H9 (cell line): ENCODE data around the gene MALRD1. TPM values are rescaled to one million over a fixed set of nuclear protein-coding genes. Genes with fewer than 3 reads are reported as not detected.

Source experiments
- DNase-seq: peaks from one replicate; pipeline ENCODE4 v3.0.0-alpha.2; 2017
- H2AFZ ChIP-seq: one replicate; pipeline ENCODE4 v1.6.1; 2013; ENCODE audit warnings: mild to moderate bottlenecking, low read length, control low read depth, moderate library complexity
- H2AK5ac ChIP-seq: 2 replicates; pipeline ENCODE4 v1.6.1; 2013; ENCODE audit warnings: low read length, control low read depth, mixed read lengths; ENCODE audit not compliant: insufficient read length
- H2BK120ac ChIP-seq: one replicate; pipeline ENCODE4 v1.6.1; 2013; ENCODE audit warnings: low read depth, mild to moderate bottlenecking, low read length, control low read depth, inconsistent platforms; ENCODE audit not compliant: poor library complexity, severe bottlenecking
- H2BK12ac ChIP-seq: 2 replicates; pipeline ENCODE4 v1.6.1; 2013; ENCODE audit warnings: low read length, control low read depth, mixed read lengths, low read depth; ENCODE audit not compliant: insufficient read length
- H2BK15ac ChIP-seq: 2 replicates; pipeline ENCODE4 v1.6.1; 2013; ENCODE audit warnings: low read depth, low read length, control low read depth
- H2BK20ac ChIP-seq: one replicate; pipeline ENCODE4 v1.6.1; 2013; ENCODE audit warnings: low read depth, mild to moderate bottlenecking, low read length, control low read depth, inconsistent platforms; ENCODE audit not compliant: poor library complexity, severe bottlenecking
- H2BK5ac ChIP-seq: 2 replicates; pipeline ENCODE4 v1.6.1; 2013; ENCODE audit warnings: low read length, control low read depth, mixed read lengths; ENCODE audit not compliant: insufficient read length
- H3K14ac ChIP-seq: 2 replicates; pipeline ENCODE4 v1.6.1; 2013; ENCODE audit warnings: low read length, control low read depth; ENCODE audit not compliant: insufficient read depth
- H3K18ac ChIP-seq: 2 replicates; pipeline ENCODE4 v1.6.1; 2013; ENCODE audit warnings: low read depth, mild to moderate bottlenecking, mixed read lengths, low read length, control low read depth; ENCODE audit not compliant: insufficient read length
- H3K23ac ChIP-seq: 2 replicates; pipeline ENCODE4 v1.6.1; 2013; ENCODE audit warnings: low read length, control low read depth, mixed read lengths, low read depth; ENCODE audit not compliant: insufficient read length
- H3K23me2 ChIP-seq: 2 replicates; pipeline ENCODE4 v1.6.1; 2013; ENCODE audit warnings: low read depth, mild to moderate bottlenecking, mixed read lengths, low read length, control low read depth; ENCODE audit not compliant: insufficient read length, poor library complexity, severe bottlenecking
- H3K27ac ChIP-seq: 2 replicates; pipeline ENCODE4 v1.5.1; 2013; ENCODE audit warnings: low read length, control low read depth, mixed read lengths, low read depth; ENCODE audit not compliant: insufficient read length
- H3K27me3 ChIP-seq: 2 replicates; pipeline ENCODE4 v1.6.1; 2013; ENCODE audit warnings: low read length, control low read depth, inconsistent platforms; ENCODE audit not compliant: insufficient read depth
- H3K4ac ChIP-seq: 2 replicates; pipeline ENCODE4 v1.6.1; 2013; ENCODE audit warnings: low read depth, mild to moderate bottlenecking, control low read depth, inconsistent platforms, low read length, moderate library complexity
- H3K4me1 ChIP-seq: 2 replicates; pipeline ENCODE4 v1.6.1; 2013; ENCODE audit warnings: low read length, control low read depth, inconsistent platforms; ENCODE audit not compliant: insufficient read depth
- H3K4me2 ChIP-seq: 2 replicates; pipeline ENCODE4 v1.6.1; 2013; ENCODE audit warnings: low read length, control low read depth, mixed read lengths; ENCODE audit not compliant: insufficient read length, insufficient read depth
- H3K56ac ChIP-seq: 2 replicates; pipeline ENCODE4 v1.6.1; 2013; ENCODE audit warnings: low read depth, mild to moderate bottlenecking, mixed read lengths, low read length, control low read depth; ENCODE audit not compliant: insufficient read length
- H3K79me1 ChIP-seq: 2 replicates; pipeline ENCODE4 v1.6.1; 2013; ENCODE audit warnings: low read depth, mild to moderate bottlenecking, moderate library complexity, low read length, control low read depth, inconsistent platforms; ENCODE audit not compliant: insufficient read depth, poor library complexity, severe bottlenecking
- H3K79me2 ChIP-seq: 2 replicates; pipeline ENCODE4 v1.6.1; 2013; ENCODE audit warnings: low read length, control low read depth, inconsistent platforms; ENCODE audit not compliant: insufficient read depth
- H3K9ac ChIP-seq: 2 replicates; pipeline ENCODE4 v1.6.1; 2013; ENCODE audit warnings: low read length, control low read depth, mixed read lengths; ENCODE audit not compliant: insufficient read length; ENCODE audit errors: extremely low read depth
- H3K9me3 ChIP-seq: one replicate; pipeline ENCODE4 v1.6.1; 2013; ENCODE audit warnings: low read depth, low read length, inconsistent platforms; ENCODE audit not compliant: control insufficient read depth
- H3T11ph ChIP-seq: one replicate; pipeline ENCODE4 v1.6.1; 2013; ENCODE audit warnings: mild to moderate bottlenecking, low read length, control low read depth, inconsistent platforms
- H4K20me1 ChIP-seq: one replicate; pipeline ENCODE4 v1.6.1; 2013; ENCODE audit not compliant: control insufficient read depth, insufficient read length, insufficient read depth
- H4K5ac ChIP-seq: 2 replicates; pipeline ENCODE4 v1.6.1; 2013; ENCODE audit warnings: low read depth, mild to moderate bottlenecking, mixed read lengths, low read length, control low read depth; ENCODE audit not compliant: insufficient read length
- H4K8ac ChIP-seq: replicated peaks from 2 replicates; pipeline ENCODE4 v1.6.1; 2013; ENCODE audit warnings: low read length, control low read depth, mixed read lengths, low read depth; ENCODE audit not compliant: insufficient read length
- H4K91ac ChIP-seq: 2 replicates; pipeline ENCODE4 v1.6.1; 2013; ENCODE audit warnings: low read depth, mild to moderate bottlenecking, moderate library complexity, mixed read lengths, low read length, control low read depth; ENCODE audit not compliant: insufficient read length
- H3K27ac Mint-ChIP-seq, 3 experiments: 2 replicates in 2 of 3; 3 replicates in 1 of 3; pipeline ENCODE4 v1.8.0; 2020 to 2021; ENCODE audit warnings: mixed read lengths in 3 of 3, mild to moderate bottlenecking in 1 of 3, moderate library complexity in 1 of 3
- H3K27me3 Mint-ChIP-seq: 2 replicates; pipeline ENCODE4 v1.8.0; 2021; ENCODE audit warnings: low read depth, mild to moderate bottlenecking, moderate library complexity, mixed read lengths
- H3K36me3 Mint-ChIP-seq, 3 experiments: 2 replicates in 2 of 3; 3 replicates in 1 of 3; pipeline ENCODE4 v1.8.0; 2020 to 2021; ENCODE audit warnings: low read depth in 3 of 3, mixed read lengths in 3 of 3; ENCODE audit not compliant: insufficient read depth in 1 of 3
- H3K4me1 Mint-ChIP-seq, 2 experiments: 2 replicates each; pipeline ENCODE4 v1.8.0; 2020; ENCODE audit warnings: mixed read lengths in 2 of 2
- H3K4me3 Mint-ChIP-seq, 2 experiments: 2 replicates in 1 of 2; 3 replicates in 1 of 2; pipeline ENCODE4 v1.8.0; 2020 to 2021; ENCODE audit warnings: mild to moderate bottlenecking in 2 of 2, mixed read lengths in 2 of 2, moderate library complexity in 1 of 2
- H3K9me3 Mint-ChIP-seq, 2 experiments: 2 replicates in 1 of 2; 3 replicates in 1 of 2; pipeline ENCODE4 v1.8.0; 2020; ENCODE audit warnings: mild to moderate bottlenecking in 2 of 2, mixed read lengths in 2 of 2, moderate library complexity in 1 of 2
- WGBS: extraction: QIAGEN DNeasy Blood & Tissue Kit; methylation state at CpG from one replicate; pipeline ENCODE4 v1.1.7; 2013; ENCODE audit warnings: missing lambda C conversion rate, low lambda C conversion rate, mixed read lengths; ENCODE audit not compliant: insufficient read length; ENCODE audit errors: extremely low coverage; 5-methylcytosine and 5-hydroxymethylcytosine counted together
- total RNA-seq: library from RNA; stranded (reverse); gene quantifications from 2 replicates; pipeline ENCODE4 v1.2.1, GENCODE V29; 2021
- TF ChIP-seq, protein P1 (sequence below): fragments of 200-600 bp; sonication (generic); conservative IDR thresholded peaks from 3 replicates; pipeline ENCODE4 v1.8.0; 2021; ENCODE audit warnings: antibody characterized with exemption, mild to moderate bottlenecking

Gene MALRD1
- total RNA-seq, 1 experiment from 2014 or later = 0.20 TPM

DNA sequence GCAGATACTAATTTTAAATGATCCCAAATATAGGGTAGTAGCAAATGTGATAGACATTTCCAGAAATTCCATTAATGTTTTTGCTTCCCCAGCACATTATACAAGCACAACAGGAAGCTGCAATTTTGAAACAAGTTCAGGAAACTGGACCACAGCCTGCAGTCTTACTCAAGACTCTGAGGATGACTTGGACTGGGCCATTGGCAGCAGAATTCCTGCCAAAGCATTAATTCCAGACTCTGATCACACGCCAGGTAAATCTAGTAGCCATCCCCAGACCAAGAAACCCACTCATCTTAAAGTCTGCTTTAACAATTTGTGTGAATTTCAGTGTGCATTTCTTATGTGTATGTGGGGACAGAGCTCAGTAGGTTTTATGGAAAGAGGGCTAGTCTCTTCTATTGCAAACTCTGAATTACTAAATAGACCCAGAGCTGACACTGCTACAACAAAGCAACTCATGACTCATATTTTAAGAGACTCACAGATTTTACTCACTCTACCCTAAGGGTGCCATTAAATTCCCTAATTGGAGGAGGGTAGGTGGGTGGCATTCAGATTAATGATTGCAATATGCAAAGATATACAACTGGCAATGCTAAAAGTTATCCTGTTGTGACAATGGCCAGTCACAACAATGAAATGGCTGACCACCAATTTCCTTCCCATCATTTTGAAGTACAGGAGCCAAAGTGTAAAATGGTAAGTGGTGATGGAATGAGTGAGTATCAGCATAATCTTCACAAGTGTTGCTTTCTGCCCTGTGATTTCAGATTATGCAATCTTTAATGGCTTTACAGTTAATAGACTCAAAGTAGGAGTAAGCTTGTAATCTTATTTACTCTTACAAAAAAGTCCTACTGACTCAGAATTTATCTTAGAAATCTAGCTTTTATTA, 450.0 kb downstream of the MALRD1 start:
- no peaks in the 10 kb centered on the region for H4K20me1 ChIP-seq
- H3K14ac ChIP-seq = no peak overlapping the region
- peaks cover 4 to 6% of the 10 kb centered on the region in 2 experiments; a peak in 4 of 5 replicates for H3K9me3 Mint-ChIP-seq
- no peaks in the 10 kb centered on the region for H3K23me2 ChIP-seq
- no peak overlapping the region for H2BK5ac ChIP-seq
- no peak overlapping the region for H3K27ac ChIP-seq
- no peaks in the 10 kb centered on the region for H3K27me3 ChIP-seq
- no peaks in the 10 kb centered on the region for H3K79me2 ChIP-seq
- no peak overlapping the region for H3K4ac ChIP-seq
- no peak overlapping the region for H2BK120ac ChIP-seq
- no peak overlapping the region for H3K4me2 ChIP-seq
- H3K56ac ChIP-seq = no peak overlapping the region
- peaks cover 0 to 15% (median 7%) of the 10 kb centered on the region in 3 experiments; a peak in 3 of 7 replicates for H3K36me3 Mint-ChIP-seq
- H3K9ac ChIP-seq = no peak overlapping the region
- H2BK12ac ChIP-seq = no peak overlapping the region
- H3T11ph ChIP-seq = no peak overlapping the region
- H3K4me1 ChIP-seq = no peaks in the 10 kb centered on the region; the same call in 1 of the 2 replicates
- H3K4me3 Mint-ChIP-seq = no peak overlapping the region
- no peak overlapping the region for H3K23ac ChIP-seq
- H3K27me3 Mint-ChIP-seq = no peaks in the 10 kb centered on the region
- no peaks in the 10 kb centered on the region for H3K79me1 ChIP-seq
- no peak overlapping the region for H3K18ac ChIP-seq
- H2AK5ac ChIP-seq = no peak overlapping the region
- H2BK15ac ChIP-seq = no peak overlapping the region
- TF ChIP-seq, protein P1, sequence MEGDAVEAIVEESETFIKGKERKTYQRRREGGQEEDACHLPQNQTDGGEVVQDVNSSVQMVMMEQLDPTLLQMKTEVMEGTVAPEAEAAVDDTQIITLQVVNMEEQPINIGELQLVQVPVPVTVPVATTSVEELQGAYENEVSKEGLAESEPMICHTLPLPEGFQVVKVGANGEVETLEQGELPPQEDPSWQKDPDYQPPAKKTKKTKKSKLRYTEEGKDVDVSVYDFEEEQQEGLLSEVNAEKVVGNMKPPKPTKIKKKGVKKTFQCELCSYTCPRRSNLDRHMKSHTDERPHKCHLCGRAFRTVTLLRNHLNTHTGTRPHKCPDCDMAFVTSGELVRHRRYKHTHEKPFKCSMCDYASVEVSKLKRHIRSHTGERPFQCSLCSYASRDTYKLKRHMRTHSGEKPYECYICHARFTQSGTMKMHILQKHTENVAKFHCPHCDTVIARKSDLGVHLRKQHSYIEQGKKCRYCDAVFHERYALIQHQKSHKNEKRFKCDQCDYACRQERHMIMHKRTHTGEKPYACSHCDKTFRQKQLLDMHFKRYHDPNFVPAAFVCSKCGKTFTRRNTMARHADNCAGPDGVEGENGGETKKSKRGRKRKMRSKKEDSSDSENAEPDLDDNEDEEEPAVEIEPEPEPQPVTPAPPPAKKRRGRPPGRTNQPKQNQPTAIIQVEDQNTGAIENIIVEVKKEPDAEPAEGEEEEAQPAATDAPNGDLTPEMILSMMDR = no peak
- no peak overlapping the region for H4K91ac ChIP-seq
- H3K27ac Mint-ChIP-seq = no peak overlapping the region
- no peak overlapping the region for H2BK20ac ChIP-seq
- no CpG with 5 or more reads among the region's 1 CpG for WGBS
- H2AFZ ChIP-seq = no peak overlapping the region
- H4K5ac ChIP-seq = no peak overlapping the region
- H3K9me3 ChIP-seq = no peaks in the 10 kb centered on the region
- H3K4me1 Mint-ChIP-seq = peaks cover 12 to 13% of the 10 kb centered on the region in 2 experiments
- no peak for DNase-seq
- no peak overlapping the region for H4K8ac ChIP-seq
